HG03039 (cell line): Measurements from ENCODE around the gene FAM216B.
"Not testable (repeated sequence)": the region's sequence is repeated elsewhere in the genome, so short reads cannot be mapped to it uniquely, and the experiment has no call there.

Experiments used
- ATAC-seq: cut with Tn5 transposase; IDR thresholded peaks from one replicate; pipeline ENCODE4 v1.9.1; 2021; ENCODE audit warnings: mild to moderate bottlenecking, moderate library complexity; ENCODE audit not compliant: unreplicated experiment

FAM216B gene

DNA sequence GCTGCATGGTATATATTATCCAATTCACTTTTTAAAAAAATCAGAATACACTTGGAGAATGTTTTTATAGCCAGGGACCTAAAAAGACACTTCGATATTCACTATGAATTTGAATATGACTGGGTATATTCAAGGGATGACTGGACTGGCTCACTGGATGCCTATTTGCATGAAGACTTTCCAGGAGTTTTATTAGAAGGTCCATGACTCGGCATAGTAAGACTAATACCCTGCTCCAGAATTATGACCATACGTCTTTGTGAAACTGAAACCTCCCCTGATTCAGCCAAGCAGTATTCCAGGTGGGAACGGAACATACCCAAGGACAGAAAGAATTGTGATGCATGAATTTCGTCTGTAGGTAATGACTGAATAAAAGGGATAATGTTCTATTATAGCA lies 3.9 kb upstream of the FAM216B start:
- ATAC-seq, result no peak

DNA sequence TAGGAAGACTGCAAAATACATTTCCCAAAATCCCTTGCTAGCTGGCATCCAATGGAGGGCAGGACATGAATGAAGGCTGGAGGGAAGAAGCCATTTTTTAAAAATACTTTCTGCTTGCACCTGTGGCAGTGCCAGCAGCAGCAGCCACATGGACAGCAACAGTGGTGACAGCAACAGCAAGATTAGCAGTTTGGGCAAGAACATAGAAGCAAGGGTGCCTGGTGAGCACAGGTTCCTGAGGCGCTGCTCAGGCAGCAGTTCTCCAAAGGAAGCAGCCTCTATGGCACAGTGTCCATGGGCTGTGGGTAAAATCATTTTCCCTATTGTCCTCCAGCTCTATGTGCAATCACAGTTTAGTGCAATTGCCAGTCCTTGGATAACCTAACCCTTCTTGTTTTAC lies 1.3 kb upstream of the FAM216B start:
- ATAC-seq, result no peak

DNA sequence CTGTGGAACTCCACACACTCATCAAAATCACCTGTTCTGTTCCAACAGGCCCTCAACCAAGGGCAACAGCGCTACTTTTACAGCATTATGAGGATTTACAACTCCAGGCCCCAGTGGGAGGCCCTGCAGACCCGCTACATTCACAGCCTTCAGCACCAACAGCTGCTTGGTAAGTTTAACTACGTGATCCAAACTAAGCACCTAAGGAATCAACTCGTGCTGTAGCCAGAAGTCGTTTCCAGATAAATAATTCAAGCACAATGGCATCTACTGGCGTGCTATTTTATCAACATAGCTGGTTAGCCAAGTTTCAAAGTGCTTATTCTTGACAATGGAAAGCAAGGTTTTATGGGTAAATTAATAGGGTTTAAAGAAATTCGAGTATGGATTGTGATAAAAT lies 5.3 kb downstream of the FAM216B start:
- no peak for ATAC-seq

DNA sequence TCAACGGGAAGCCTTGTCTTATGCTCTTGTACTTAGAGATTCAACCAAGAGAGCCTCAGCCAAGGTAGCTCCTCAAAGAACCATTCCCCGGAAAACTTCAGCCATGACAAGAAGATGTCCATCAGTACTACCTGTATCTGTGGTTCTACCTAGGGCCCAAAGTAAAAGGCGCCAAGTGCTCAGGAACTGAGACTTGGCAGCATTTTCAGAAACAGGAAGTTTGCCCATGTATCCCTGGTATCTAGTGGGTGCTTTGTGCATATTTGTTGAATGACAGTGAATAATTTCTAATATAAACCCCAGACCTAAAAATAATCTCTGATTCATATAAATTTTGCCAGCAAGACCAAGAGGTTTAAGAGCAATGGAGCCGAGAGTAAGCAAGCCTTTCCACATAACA lies 7.2 kb downstream of the FAM216B start:
- ATAC-seq, result no peak

DNA sequence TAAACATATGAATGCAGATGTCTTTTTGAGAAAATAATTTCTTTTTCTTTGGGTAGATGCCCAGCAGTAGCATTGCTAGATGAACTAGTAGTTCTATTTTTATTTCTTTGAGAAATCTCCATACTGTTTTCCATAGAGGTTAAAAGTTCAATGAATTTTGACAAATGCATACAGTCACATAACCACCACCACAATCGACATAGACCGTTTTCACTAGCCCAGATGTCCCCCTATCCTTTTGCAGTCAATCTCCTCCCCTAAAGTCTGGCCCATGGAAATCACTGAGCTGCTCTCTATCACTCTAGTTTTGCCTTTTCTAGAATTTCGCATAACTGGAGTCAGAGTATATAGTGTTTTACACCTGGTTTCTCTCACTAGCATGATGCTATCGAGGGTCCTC lies 10.8 kb downstream of the FAM216B start:
- ATAC-seq, result no peak

DNA sequence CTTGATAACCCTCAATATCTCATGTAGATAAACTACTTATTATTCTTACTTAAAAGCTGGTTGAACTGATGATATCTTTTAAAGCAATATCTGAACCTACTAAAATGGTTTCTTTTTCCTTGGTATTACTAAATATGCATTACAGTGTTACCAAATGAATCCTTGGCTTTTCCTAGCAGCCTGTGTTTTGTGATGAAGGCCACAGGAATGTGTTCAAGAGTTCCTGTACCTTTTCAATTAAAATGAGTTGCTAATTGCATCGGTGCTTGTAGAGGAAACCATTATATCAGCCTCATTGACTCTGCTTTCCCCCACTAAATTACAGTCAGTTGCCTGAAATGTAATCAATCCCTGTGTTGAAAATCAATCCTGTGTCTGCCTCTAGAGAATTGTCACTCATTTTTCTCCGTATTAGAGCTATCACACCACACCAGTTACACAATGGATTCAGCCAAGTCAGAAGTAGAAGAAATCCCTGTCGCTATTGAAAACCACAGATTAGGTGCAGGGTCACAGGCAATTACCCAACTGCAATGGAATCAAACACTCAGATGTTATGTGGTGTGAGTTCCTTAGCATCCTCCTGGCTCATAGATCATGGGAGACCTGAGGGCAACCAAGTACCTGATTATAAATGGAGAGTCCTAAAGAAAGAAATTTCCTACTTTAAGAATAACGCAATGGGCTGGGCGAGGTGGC lies 13.3 kb downstream of the FAM216B start:
- no peak for ATAC-seq

DNA sequence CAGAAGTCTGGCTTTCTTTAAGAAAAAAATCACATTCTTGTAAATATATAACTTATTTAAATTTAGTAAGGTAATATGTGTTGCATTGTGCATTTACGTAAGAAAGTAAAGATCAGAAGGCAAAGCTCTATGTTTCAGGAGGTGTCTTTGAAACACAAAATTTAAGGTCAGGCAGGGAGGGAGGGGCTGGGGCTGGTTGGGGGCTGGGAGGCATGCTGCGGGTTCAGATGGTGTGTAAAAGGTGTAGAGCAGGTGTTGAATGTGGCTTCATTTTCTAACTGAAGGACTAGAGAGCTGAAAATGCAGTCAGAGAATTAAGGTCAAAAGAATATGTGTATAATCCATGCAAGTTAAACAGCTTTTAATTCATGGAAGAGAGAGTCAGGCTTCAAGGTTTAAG lies 14.3 kb downstream of the FAM216B start:
- no peak for ATAC-seq

DNA sequence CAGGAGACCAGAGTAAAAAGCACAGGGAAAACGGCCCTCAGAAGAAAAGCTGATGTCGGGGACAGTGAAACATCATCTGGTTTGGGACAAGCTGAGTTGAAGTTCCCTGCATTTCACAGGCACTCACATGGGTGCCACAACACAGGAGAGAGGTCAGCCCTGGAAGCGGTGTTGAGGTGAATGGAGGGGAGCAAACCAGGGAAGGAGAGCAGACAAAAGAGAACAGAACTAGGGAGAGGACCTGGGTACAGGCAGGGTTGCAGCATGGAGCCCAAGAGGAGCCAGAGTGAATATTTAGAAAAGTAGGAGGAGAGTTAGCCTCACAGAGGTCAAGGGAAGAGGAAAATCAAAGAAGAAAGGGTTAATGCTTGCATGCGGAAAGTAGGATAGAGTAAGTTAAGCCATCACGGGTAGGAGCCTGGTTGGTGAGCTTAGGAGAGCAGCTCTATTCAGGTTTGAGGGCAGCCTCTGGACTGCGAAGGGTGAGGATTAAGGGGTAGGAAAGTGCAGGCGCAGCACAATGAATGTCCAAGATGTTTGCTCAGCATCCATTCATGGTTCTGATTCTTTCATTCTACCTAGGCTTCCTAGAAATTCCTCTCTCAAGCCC lies 15.5 kb downstream of the FAM216B start:
- no peak for ATAC-seq

DNA sequence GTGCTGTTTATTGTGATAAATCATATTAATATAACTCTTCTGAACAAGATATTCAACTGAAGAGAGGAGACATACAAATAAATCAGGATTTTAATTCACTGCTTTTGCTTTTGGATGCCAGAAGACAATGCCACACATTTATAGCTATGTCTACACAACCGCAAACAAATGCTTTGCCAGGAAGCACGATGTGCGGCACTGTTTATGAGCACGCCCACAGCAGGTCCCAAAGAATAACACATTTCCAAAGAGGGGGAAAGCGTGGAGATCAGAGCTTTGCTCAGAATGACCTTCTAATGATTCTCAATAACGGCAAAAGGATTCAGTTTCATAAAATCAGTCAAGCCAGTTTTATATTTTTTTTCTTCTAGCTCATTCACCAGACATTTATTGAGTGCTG lies 16.7 kb downstream of the FAM216B start:
- ATAC-seq, result no peak

DNA sequence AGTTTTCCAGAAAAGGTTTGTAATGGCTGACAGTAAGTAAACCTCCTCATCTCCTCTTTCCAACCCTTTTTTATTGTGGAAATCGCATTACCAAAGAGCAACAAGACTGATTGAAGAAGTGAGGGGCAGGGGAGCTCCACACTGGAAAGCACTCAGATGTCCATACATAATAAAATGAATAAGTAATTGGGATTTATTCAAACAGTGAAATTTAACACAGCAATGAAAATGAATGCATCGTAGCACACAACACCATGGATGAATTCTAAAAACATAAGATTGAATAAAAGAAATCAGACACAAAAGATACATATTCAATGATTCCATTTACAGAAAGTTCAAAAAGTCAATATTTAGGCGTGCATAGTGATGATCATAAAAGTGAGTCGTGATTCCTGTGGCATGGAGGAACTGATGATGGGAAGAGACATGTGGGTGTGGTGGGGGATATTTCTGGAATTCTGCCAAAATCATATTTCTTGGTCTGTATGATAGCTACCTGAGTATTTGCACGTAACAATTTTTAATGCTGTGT lies 18.8 kb downstream of the FAM216B start:
- ATAC-seq, result no peak

DNA sequence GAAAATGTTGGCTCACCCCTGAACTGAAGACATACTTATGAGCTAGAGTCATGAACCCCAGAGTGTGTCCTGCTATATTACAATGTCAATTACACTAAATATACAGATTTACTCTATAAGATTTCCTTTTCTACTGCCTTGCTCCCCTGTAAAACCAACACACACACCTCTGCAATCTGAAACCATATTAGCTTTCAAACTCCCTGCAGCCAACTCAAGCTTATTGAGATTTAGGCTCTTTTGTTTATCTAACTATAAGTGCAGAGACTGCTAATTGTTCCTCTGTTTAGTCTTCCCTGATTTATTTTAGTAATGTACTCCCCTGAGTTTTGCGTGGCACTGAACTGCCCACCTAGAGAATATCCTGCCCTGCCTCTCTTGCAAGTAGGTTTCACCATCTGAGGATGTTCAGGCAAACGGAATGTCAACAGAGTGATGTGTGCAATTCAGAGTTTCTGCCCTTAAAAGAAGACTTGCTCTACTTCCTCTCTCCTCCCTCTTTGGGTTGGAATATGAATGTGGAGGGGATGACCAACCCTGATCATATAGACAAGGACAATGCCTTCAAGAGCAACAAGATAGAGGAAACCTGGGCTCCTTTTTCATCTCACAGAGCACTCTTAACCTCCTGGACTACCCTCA lies 22.3 kb downstream of the FAM216B start:
- no peak for ATAC-seq

DNA sequence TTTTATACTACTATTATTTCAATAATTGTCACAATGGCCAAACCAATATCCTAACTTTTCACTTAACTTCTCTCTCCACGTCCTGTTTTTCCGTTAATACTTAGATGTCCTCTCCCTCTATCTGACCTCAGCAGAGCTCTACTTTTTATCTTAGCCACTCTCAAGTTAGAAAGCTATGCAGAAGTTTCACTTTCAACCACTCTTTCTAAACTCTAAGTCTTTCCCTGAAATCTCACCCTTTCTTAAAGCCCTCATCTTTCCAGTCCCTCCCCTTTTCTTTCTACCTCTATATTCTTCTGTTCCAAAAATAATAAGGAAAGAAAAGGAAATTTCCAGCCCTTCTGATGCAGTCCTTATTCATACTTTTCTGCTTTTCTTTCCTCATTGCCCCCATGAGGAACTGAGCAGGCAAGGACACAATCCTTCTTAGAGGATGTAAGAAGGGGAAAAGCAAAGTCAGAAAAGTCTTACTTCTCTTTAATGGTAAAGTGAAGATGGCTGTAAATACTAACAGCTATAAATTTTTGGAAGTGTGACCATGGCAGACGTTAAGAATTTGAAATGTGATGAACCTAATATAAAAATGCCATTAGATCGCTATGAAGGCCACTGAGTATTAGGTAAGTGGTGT lies 23.0 kb downstream of the FAM216B start:
- no peak for ATAC-seq

DNA sequence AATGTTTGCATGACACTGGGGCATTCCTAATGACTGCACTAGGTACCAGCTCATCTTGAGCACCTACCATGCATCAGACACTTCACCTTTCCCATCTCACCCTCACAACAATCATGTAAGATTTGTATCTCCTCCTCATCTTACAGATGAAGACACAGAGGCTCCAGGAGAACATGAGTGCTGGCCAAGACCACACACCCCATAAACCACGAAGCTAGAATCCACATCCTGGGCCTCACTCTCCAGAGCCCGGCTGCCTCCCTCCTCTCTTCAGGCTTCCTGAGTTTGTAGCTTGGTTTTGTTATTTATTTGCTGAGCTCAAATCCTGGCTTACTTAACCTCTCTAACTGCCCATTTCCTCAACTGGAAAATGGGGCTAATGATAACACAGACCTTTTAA lies 25.9 kb downstream of the FAM216B start:
- no peak for ATAC-seq

DNA sequence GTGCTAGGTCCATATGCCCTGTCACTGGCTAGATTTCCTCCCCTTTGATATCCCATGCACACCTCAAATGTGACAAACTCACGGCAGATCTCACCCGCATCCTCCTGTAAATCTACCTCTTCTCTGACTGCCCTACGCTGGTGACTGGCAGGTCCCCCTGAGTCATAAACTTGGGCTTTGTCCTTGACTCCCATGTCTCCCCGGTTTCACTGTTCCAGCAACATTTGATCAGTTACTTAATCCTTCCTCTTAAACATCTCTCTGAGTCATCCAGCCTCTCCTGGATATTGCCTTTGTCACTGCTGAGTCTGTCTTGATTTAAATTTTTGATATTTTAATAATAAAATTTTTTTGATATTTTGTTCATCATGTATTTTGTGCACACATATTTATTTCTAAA lies 26.5 kb downstream of the FAM216B start:
- no peak for ATAC-seq

DNA sequence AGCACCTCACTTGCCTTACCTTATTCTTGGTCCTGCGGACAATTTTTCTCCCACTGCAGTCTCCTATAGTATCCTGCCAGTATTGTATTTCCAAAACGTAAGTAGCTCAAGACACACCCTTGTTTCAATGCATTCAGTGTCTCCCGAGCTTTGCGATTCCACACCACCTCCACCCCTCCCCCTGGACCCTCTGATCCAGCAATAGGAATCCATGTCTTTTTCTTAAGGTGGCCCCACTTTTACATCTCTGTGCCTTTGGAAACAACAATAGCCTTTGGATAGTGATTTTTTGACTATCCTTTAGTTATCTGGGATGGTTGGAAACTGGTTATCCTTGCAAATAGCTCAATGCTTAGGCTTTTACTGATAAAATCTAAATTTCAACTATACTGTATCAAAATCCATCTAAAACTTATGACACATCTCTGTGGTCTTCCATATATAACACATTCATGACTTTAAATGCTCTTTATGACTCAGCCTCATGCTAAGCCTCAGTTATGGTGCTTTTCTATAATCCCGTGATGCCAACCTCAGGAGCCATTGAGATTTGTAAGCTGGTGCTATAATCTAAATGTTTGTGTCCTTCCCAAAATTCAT lies 27.1 kb downstream of the FAM216B start:
- no peak for ATAC-seq

DNA sequence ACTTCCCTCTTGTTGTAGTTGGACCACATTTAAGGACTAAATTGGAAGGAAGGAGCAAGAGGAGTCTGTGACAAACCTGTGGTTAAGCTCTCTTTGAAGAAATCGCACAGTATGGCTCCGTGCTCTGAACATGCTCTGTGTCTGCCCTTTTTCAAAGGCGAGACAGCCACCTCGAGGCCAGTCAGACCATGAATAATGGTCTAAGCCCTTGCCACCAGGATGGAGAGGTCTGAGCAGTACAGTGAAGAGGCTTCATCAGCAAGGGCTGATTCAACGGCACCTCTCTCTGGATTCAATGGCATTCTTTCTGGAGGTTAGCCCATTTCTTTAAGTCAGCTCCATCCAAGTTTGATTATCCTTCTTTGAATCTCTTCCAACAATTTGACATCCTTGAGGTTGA lies 30.9 kb downstream of the FAM216B start:
- no peak for ATAC-seq

DNA sequence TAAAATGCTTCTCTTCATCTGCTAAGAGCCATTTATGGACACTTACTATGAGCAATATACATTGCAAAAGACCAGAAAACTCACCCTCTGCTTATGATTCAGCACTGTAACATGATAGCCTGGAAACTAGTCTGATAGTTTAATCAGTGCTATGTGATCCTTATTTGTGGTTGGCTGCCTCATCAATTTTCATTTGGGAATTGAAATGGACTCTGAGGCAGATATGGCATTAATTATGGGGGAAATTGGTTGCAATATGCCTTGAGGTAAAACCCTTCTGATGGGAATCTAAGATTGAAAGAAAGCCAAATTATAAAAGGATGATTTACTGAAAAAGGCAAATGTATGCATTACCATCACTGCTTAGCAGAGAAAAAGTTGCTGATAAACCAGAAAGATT lies 33.5 kb downstream of the FAM216B start:
- ATAC-seq, result no peak

DNA sequence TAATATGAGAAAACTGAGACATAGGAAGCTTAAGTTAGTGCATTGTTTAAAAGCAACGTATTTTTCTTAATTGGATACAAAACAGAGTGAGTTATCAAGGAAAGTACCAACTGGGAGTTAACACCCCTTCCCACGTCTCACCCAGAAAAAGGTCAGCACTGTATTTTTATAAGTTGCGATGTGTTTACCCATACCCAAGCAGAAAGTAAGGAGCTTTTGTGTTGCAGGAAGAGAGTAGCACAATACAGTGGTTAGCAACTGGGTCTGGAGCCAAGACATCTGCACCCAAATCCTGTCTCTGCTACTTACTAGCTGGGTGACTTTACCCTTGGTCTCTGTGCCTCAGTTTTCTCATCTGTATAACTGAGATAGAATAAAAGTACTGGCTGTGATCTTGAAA lies 34.3 kb downstream of the FAM216B start:
- no peak for ATAC-seq

DNA sequence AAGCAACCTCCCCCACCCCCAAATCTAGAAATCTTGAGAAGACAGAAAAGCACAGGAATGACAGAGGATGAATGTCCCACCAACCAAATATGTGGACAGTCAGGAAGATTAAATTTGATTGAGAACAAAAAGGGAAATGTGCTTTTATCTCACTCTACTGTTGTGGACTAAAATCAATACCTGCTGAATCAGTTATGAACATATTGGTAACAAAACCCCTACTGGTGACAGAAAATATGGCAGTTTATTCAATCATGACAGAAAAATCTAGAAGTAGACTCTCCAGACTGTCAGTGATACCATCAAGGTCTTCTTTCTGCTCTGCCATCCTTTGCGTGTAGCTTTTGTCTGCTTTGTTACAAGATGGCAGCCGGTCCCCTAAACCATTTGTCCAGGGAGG lies 35.2 kb downstream of the FAM216B start:
- ATAC-seq, result no peak

DNA sequence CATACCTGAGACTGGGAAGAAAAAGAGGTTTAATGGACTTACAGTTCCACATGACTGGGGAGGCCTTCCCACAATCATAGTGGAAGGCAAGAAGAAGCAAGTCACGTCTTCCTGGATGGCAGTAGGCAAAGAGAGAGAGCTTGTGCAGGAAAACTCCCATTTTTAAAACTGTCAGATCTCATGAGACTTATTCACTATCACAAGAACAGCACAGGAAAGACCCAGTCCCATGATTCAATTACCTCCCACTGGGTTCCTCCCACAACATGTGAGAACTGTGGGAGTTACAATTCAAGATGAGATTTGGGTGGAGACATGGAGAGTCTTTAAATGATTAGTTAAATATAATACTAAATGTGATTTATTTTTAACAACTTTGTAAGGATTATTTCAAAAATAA lies 38.3 kb downstream of the FAM216B start:
- not testable (repeated sequence) for ATAC-seq

DNA sequence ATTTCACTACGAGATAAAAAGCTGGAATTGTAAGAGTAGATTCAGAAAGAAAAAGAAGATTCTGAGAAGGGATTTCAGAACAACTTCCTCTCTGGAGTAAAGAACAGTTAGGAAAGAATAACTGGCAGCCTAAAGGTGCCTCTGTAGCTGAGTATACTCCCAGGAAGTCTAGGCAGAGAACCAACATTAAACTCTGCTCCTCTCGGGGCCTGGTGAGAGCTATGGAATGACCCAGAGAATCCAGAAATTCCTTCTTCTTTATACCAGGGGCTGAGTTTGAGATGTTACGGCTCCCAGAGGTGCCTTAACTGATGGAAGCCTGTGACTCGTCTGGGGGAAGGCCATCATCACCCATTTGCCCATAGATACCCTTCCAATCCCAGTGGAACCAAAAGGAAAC lies 39.1 kb downstream of the FAM216B start:
- ATAC-seq, result no peak
